Thoracic aorta (tissue), 2 donors: ENCODE data around the gene TERB1. TPM values are rescaled to one million over a fixed set of nuclear protein-coding genes. Genes with fewer than 3 reads are reported as not detected.

Experiments
- ATAC-seq: fragments of 150-250 bp; one replicate; pipeline ENCODE4 v1.8.0; 2017; ENCODE audit warnings: low read depth; ENCODE audit not compliant: insufficient number of reproducible peaks, low FRiP score
- DNase-seq: peaks from one replicate; pipeline ENCODE4 v3.0.0-alpha.2; 2020; ENCODE audit warnings: low spot score
- H3K27ac ChIP-seq, 2 donors: fragments of 200-600 bp; sonication (generic); 1 replicate in 1 of 2; 2 replicates in 1 of 2; pipeline ENCODE4 v1.5.1; 2016; ENCODE audit warnings: mild to moderate bottlenecking in 2 of 2, moderate library complexity in 2 of 2
- H3K27me3 ChIP-seq: fragments of 200-600 bp; sonication (generic); replicated peaks from 2 replicates; pipeline ENCODE4 v1.6.0; 2016; ENCODE audit warnings: mild to moderate bottlenecking; ENCODE audit not compliant: insufficient read depth
- H3K36me3 ChIP-seq: fragments of 200-600 bp; sonication (generic); one replicate; pipeline ENCODE4 v1.5.1; 2016
- H3K4me1 ChIP-seq, 2 donors: fragments of 200-600 bp; sonication (generic); 1 replicate in 1 of 2; 2 replicates in 1 of 2; pipeline versions ENCODE4 v1.5.1 to v1.6.0; 2016; ENCODE audit warnings: low read depth in 2 of 2, mild to moderate bottlenecking in 1 of 2; ENCODE audit not compliant: control insufficient read depth in 1 of 2
- H3K4me3 ChIP-seq: fragments of 200-600 bp; sonication (generic); 2 replicates; pipeline ENCODE4 v1.5.1; 2016; ENCODE audit warnings: mild to moderate bottlenecking
- H3K9me3 ChIP-seq: fragments of 200-600 bp; sonication (generic); 2 replicates; pipeline ENCODE4 v1.5.1; 2016
- CTCF ChIP-seq: fragments of 200-600 bp; sonication (generic); IDR thresholded peaks from one replicate; pipeline ENCODE4 v1.5.1; 2019; ENCODE audit warnings: antibody characterized with exemption
- total RNA-seq, 2 donors: library from RNA; depleted of rRNA; stranded (reverse); fragments of >200 nt; gene quantifications; one replicate each; pipeline versions ENCODE4 v1.1.0 to v1.2.3, GENCODE V29; 2016

The TERB1 gene
- total RNA-seq, 2 donors from 2014 or later = not detected

- peaks cover 16% of the 10 kb centered on the region for H3K36me3 ChIP-seq
- no peak overlapping the region for H3K27ac ChIP-seq
- ATAC-seq = no peak
- H3K4me1 ChIP-seq = no peaks in the 10 kb centered on the region
- no peak for DNase-seq
- H3K9me3 ChIP-seq = no peaks in the 10 kb centered on the region
- no peaks in the 10 kb centered on the region for H3K27me3 ChIP-seq
- no peak for TF ChIP-seq CTCF
- no peak overlapping the region for H3K4me3 ChIP-seq
Observed at GRCh38 chr16:66719246-66719645, 82.1 kb downstream of the TERB1 start.

- no peak for TF ChIP-seq CTCF
- no peak overlapping the region for H3K4me3 ChIP-seq
- no peaks in the 10 kb centered on the region for H3K27me3 ChIP-seq
- peaks cover 3% of the 10 kb centered on the region for H3K36me3 ChIP-seq
- DNase-seq (no peak), ATAC-seq (no peak)
- no peaks in the 10 kb centered on the region for H3K9me3 ChIP-seq
- H3K4me1 ChIP-seq = peaks cover 0 to 3% of the 10 kb centered on the region in 2 donors
- no peak overlapping the region for H3K27ac ChIP-seq
Observed at GRCh38 chr16:66717776-66718175, 83.6 kb downstream of the TERB1 start.

DNA sequence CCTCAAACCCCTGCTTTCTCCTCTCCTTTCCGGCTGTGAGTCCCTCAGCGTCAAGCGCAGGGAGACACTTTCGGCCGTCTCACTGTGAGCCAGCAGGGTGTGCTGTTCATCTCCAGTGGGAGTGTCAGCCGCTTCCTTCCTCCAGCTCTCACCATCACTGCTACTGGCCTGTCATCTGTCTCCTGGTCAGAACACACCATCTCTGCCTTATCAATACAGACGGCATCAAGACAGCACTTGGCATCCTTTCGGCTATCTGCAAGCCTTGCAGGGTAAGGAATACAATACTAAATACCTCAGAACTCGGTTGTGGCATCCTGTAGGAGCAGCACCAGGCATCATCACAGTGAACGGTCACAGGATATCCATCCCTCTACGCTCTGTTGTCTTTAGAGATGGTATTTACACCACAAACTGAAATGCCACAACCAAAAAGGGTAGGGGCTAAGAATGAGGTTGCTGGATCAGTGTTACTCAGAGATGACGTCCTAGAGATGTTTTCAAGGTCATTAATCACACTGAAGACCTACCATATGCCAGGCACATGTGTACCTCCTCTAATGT is 84.2 kb downstream of the TERB1 start:
- ATAC-seq = no peak
- H3K4me3 ChIP-seq = no peak overlapping the region
- no peak for TF ChIP-seq CTCF
- H3K9me3 ChIP-seq = no peaks in the 10 kb centered on the region
- DNase-seq = no peak
- H3K27ac ChIP-seq = no peak overlapping the region
- no peaks in the 10 kb centered on the region for H3K36me3 ChIP-seq
- peaks cover 0 to 3% of the 10 kb centered on the region in 2 donors for H3K4me1 ChIP-seq
- no peaks in the 10 kb centered on the region for H3K27me3 ChIP-seq

GRCh38 chr16:66714654-66715307 is 86.6 kb downstream of the TERB1 start:
- no peak for ATAC-seq
- no peak overlapping the region for H3K4me3 ChIP-seq
- DNase-seq = no peak
- no peaks in the 10 kb centered on the region for H3K27me3 ChIP-seq
- TF ChIP-seq CTCF = no peak
- H3K4me1 ChIP-seq = peaks cover 0 to 3% of the 10 kb centered on the region in 2 donors
- H3K9me3 ChIP-seq = no peaks in the 10 kb centered on the region
- H3K36me3 ChIP-seq = no peaks in the 10 kb centered on the region
- H3K27ac ChIP-seq = no peak overlapping the region

DNA sequence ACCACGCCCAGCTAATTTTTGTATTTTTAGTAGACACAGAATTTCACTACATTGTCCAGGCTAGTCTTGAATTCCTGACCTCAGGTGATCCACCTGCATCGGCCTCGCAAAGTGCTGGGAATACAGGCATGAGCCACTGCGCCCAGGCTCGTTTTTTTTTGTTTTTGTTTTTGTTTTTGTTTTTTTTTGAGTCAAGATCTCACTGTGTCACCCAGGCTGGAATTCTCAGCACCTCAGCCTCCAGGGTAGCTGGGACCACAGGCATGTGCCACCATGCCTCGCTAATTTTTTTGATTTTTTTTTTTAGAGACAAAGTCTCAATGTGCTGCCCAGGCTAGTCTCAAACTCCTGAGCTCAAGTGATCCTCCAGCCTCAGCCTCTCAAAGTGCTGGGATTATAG is 87.3 kb downstream of the TERB1 start:
- Histone ChIP-seq H3K4me1 (peaks cover 0 to 3% of the 10 kb centered on the region in 2 donors), H3K27ac (no peak overlapping the region), H3K9me3 (no peaks in the 10 kb centered on the region), H3K4me3 (no peak overlapping the region), H3K27me3 (no peaks in the 10 kb centered on the region), H3K36me3 (no peaks in the 10 kb centered on the region)
- DNase-seq (no peak), ATAC-seq (no peak)
- TF ChIP-seq CTCF = no peak
